H9 (cell line): ENCODE data around the gene DCC. TPM values are rescaled to one million over a fixed set of nuclear protein-coding genes. Genes with fewer than 3 reads are reported as not detected.

Experiments used
- DNase-seq: peaks from one replicate; pipeline ENCODE4 v3.0.0-alpha.2; 2017
- H2AFZ ChIP-seq: one replicate; pipeline ENCODE4 v1.6.1; 2013; ENCODE audit warnings: mild to moderate bottlenecking, low read length, control low read depth, moderate library complexity
- H2AK5ac ChIP-seq: 2 replicates; pipeline ENCODE4 v1.6.1; 2013; ENCODE audit warnings: low read length, control low read depth, mixed read lengths; ENCODE audit not compliant: insufficient read length
- H2BK120ac ChIP-seq: one replicate; pipeline ENCODE4 v1.6.1; 2013; ENCODE audit warnings: low read depth, mild to moderate bottlenecking, low read length, control low read depth, inconsistent platforms; ENCODE audit not compliant: poor library complexity, severe bottlenecking
- H2BK12ac ChIP-seq: 2 replicates; pipeline ENCODE4 v1.6.1; 2013; ENCODE audit warnings: low read length, control low read depth, mixed read lengths, low read depth; ENCODE audit not compliant: insufficient read length
- H2BK15ac ChIP-seq: 2 replicates; pipeline ENCODE4 v1.6.1; 2013; ENCODE audit warnings: low read depth, low read length, control low read depth
- H2BK20ac ChIP-seq: one replicate; pipeline ENCODE4 v1.6.1; 2013; ENCODE audit warnings: low read depth, mild to moderate bottlenecking, low read length, control low read depth, inconsistent platforms; ENCODE audit not compliant: poor library complexity, severe bottlenecking
- H2BK5ac ChIP-seq: 2 replicates; pipeline ENCODE4 v1.6.1; 2013; ENCODE audit warnings: low read length, control low read depth, mixed read lengths; ENCODE audit not compliant: insufficient read length
- H3K14ac ChIP-seq: 2 replicates; pipeline ENCODE4 v1.6.1; 2013; ENCODE audit warnings: low read length, control low read depth; ENCODE audit not compliant: insufficient read depth
- H3K18ac ChIP-seq: 2 replicates; pipeline ENCODE4 v1.6.1; 2013; ENCODE audit warnings: low read depth, mild to moderate bottlenecking, mixed read lengths, low read length, control low read depth; ENCODE audit not compliant: insufficient read length
- H3K23ac ChIP-seq: 2 replicates; pipeline ENCODE4 v1.6.1; 2013; ENCODE audit warnings: low read length, control low read depth, mixed read lengths, low read depth; ENCODE audit not compliant: insufficient read length
- H3K23me2 ChIP-seq: 2 replicates; pipeline ENCODE4 v1.6.1; 2013; ENCODE audit warnings: low read depth, mild to moderate bottlenecking, mixed read lengths, low read length, control low read depth; ENCODE audit not compliant: insufficient read length, poor library complexity, severe bottlenecking
- H3K27ac ChIP-seq: 2 replicates; pipeline ENCODE4 v1.5.1; 2013; ENCODE audit warnings: low read length, control low read depth, mixed read lengths, low read depth; ENCODE audit not compliant: insufficient read length
- H3K27me3 ChIP-seq: 2 replicates; pipeline ENCODE4 v1.6.1; 2013; ENCODE audit warnings: low read length, control low read depth, inconsistent platforms; ENCODE audit not compliant: insufficient read depth
- H3K4ac ChIP-seq: 2 replicates; pipeline ENCODE4 v1.6.1; 2013; ENCODE audit warnings: low read depth, mild to moderate bottlenecking, control low read depth, inconsistent platforms, low read length, moderate library complexity
- H3K4me1 ChIP-seq: 2 replicates; pipeline ENCODE4 v1.6.1; 2013; ENCODE audit warnings: low read length, control low read depth, inconsistent platforms; ENCODE audit not compliant: insufficient read depth
- H3K4me2 ChIP-seq: 2 replicates; pipeline ENCODE4 v1.6.1; 2013; ENCODE audit warnings: low read length, control low read depth, mixed read lengths; ENCODE audit not compliant: insufficient read length, insufficient read depth
- H3K56ac ChIP-seq: 2 replicates; pipeline ENCODE4 v1.6.1; 2013; ENCODE audit warnings: low read depth, mild to moderate bottlenecking, mixed read lengths, low read length, control low read depth; ENCODE audit not compliant: insufficient read length
- H3K79me1 ChIP-seq: 2 replicates; pipeline ENCODE4 v1.6.1; 2013; ENCODE audit warnings: low read depth, mild to moderate bottlenecking, moderate library complexity, low read length, control low read depth, inconsistent platforms; ENCODE audit not compliant: insufficient read depth, poor library complexity, severe bottlenecking
- H3K79me2 ChIP-seq: 2 replicates; pipeline ENCODE4 v1.6.1; 2013; ENCODE audit warnings: low read length, control low read depth, inconsistent platforms; ENCODE audit not compliant: insufficient read depth
- H3K9ac ChIP-seq: 2 replicates; pipeline ENCODE4 v1.6.1; 2013; ENCODE audit warnings: low read length, control low read depth, mixed read lengths; ENCODE audit not compliant: insufficient read length; ENCODE audit errors: extremely low read depth
- H3K9me3 ChIP-seq: one replicate; pipeline ENCODE4 v1.6.1; 2013; ENCODE audit warnings: low read depth, low read length, inconsistent platforms; ENCODE audit not compliant: control insufficient read depth
- H3T11ph ChIP-seq: one replicate; pipeline ENCODE4 v1.6.1; 2013; ENCODE audit warnings: mild to moderate bottlenecking, low read length, control low read depth, inconsistent platforms
- H4K20me1 ChIP-seq: one replicate; pipeline ENCODE4 v1.6.1; 2013; ENCODE audit not compliant: control insufficient read depth, insufficient read length, insufficient read depth
- H4K5ac ChIP-seq: 2 replicates; pipeline ENCODE4 v1.6.1; 2013; ENCODE audit warnings: low read depth, mild to moderate bottlenecking, mixed read lengths, low read length, control low read depth; ENCODE audit not compliant: insufficient read length
- H4K8ac ChIP-seq: replicated peaks from 2 replicates; pipeline ENCODE4 v1.6.1; 2013; ENCODE audit warnings: low read length, control low read depth, mixed read lengths, low read depth; ENCODE audit not compliant: insufficient read length
- H4K91ac ChIP-seq: 2 replicates; pipeline ENCODE4 v1.6.1; 2013; ENCODE audit warnings: low read depth, mild to moderate bottlenecking, moderate library complexity, mixed read lengths, low read length, control low read depth; ENCODE audit not compliant: insufficient read length
- H3K27ac Mint-ChIP-seq, 3 experiments: 2 replicates in 2 of 3; 3 replicates in 1 of 3; pipeline ENCODE4 v1.8.0; 2020 to 2021; ENCODE audit warnings: mixed read lengths in 3 of 3, mild to moderate bottlenecking in 1 of 3, moderate library complexity in 1 of 3
- H3K27me3 Mint-ChIP-seq: 2 replicates; pipeline ENCODE4 v1.8.0; 2021; ENCODE audit warnings: low read depth, mild to moderate bottlenecking, moderate library complexity, mixed read lengths
- H3K36me3 Mint-ChIP-seq, 3 experiments: 2 replicates in 2 of 3; 3 replicates in 1 of 3; pipeline ENCODE4 v1.8.0; 2020 to 2021; ENCODE audit warnings: low read depth in 3 of 3, mixed read lengths in 3 of 3; ENCODE audit not compliant: insufficient read depth in 1 of 3
- H3K4me1 Mint-ChIP-seq, 2 experiments: 2 replicates each; pipeline ENCODE4 v1.8.0; 2020; ENCODE audit warnings: mixed read lengths in 2 of 2
- H3K4me3 Mint-ChIP-seq, 2 experiments: 2 replicates in 1 of 2; 3 replicates in 1 of 2; pipeline ENCODE4 v1.8.0; 2020 to 2021; ENCODE audit warnings: mild to moderate bottlenecking in 2 of 2, mixed read lengths in 2 of 2, moderate library complexity in 1 of 2
- H3K9me3 Mint-ChIP-seq, 2 experiments: 2 replicates in 1 of 2; 3 replicates in 1 of 2; pipeline ENCODE4 v1.8.0; 2020; ENCODE audit warnings: mild to moderate bottlenecking in 2 of 2, mixed read lengths in 2 of 2, moderate library complexity in 1 of 2
- WGBS: extraction: QIAGEN DNeasy Blood & Tissue Kit; methylation state at CpG from one replicate; pipeline ENCODE4 v1.1.7; 2013; ENCODE audit warnings: missing lambda C conversion rate, low lambda C conversion rate, mixed read lengths; ENCODE audit not compliant: insufficient read length; ENCODE audit errors: extremely low coverage; 5-methylcytosine and 5-hydroxymethylcytosine counted together
- total RNA-seq: library from RNA; stranded (reverse); gene quantifications from 2 replicates; pipeline ENCODE4 v1.2.1, GENCODE V29; 2021
- TF ChIP-seq, protein P1 (sequence below): fragments of 200-600 bp; sonication (generic); conservative IDR thresholded peaks from 3 replicates; pipeline ENCODE4 v1.8.0; 2021; ENCODE audit warnings: antibody characterized with exemption, mild to moderate bottlenecking

Gene DCC
- total RNA-seq, 1 experiment from 2014 or later = 0.35 TPM

DNA sequence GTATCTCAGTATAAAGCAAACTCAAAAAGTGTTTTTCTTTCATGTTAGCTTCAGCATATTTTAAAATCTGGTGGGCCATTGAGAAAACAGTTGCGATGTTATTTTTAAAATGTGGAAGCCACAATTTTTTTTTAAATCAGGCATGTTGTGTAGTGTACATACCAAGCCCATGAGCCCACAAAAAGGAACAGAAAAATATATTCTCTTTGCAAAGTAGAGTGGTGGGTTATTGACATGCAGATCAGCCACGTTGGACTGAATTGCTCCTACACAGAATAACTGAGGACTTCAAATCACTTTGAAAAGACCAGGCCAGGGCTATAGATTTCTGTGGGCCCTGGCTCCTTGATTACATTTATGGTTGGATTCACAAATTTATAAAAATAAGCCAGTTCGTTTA is 774.4 kb downstream of the DCC start:
- Histone ChIP-seq H4K5ac (no peak overlapping the region), H3K23ac (no peak overlapping the region), H3K9me3 (no peaks in the 10 kb centered on the region), H3K18ac (no peak overlapping the region), H3K4me2 (no peak overlapping the region), H2BK15ac (no peak overlapping the region), H4K91ac (no peak overlapping the region), H3K4ac (no peak overlapping the region), H3K14ac (no peak overlapping the region), H2BK20ac (no peak overlapping the region), H3K27ac (no peak overlapping the region), H2BK12ac (no peak overlapping the region), H2AK5ac (no peak overlapping the region), H3K9ac (no peak overlapping the region), H2BK120ac (no peak overlapping the region), H3K79me2 (no peaks in the 10 kb centered on the region), H4K20me1 (no peaks in the 10 kb centered on the region), H3K4me1 (peaks cover 4% of the 10 kb centered on the region), H3K79me1 (no peaks in the 10 kb centered on the region), H2AFZ (no peak overlapping the region), H3T11ph (no peak overlapping the region), H3K23me2 (no peaks in the 10 kb centered on the region), H3K27me3 (no peaks in the 10 kb centered on the region), H3K56ac (no peak overlapping the region), H4K8ac (no peak overlapping the region), H2BK5ac (no peak overlapping the region)
- Mint-ChIP-seq H3K27ac (no peak overlapping the region), H3K4me3 (no peak overlapping the region), H3K36me3 (peaks cover 0 to 4% (median 4%) of the 10 kb centered on the region in 3 experiments; a peak in 5 of 7 replicates), H3K9me3 (peaks cover 4% of the 10 kb centered on the region in 2 experiments), H3K4me1 (peaks cover 8 to 15% of the 10 kb centered on the region in 2 experiments), H3K27me3 (no peaks in the 10 kb centered on the region)
- WGBS = no CpG with 5 or more reads among the region's 3 CpGs
- TF ChIP-seq, protein P1, sequence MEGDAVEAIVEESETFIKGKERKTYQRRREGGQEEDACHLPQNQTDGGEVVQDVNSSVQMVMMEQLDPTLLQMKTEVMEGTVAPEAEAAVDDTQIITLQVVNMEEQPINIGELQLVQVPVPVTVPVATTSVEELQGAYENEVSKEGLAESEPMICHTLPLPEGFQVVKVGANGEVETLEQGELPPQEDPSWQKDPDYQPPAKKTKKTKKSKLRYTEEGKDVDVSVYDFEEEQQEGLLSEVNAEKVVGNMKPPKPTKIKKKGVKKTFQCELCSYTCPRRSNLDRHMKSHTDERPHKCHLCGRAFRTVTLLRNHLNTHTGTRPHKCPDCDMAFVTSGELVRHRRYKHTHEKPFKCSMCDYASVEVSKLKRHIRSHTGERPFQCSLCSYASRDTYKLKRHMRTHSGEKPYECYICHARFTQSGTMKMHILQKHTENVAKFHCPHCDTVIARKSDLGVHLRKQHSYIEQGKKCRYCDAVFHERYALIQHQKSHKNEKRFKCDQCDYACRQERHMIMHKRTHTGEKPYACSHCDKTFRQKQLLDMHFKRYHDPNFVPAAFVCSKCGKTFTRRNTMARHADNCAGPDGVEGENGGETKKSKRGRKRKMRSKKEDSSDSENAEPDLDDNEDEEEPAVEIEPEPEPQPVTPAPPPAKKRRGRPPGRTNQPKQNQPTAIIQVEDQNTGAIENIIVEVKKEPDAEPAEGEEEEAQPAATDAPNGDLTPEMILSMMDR = no peak
- DNase-seq = no peak
